B cell (primary cell): Measurements from ENCODE around the gene ZNF438. TPM values are rescaled to one million over a fixed set of nuclear protein-coding genes. Genes with fewer than 3 reads are reported as not detected.
"Not testable (repeated sequence)": the region's sequence is repeated elsewhere in the genome, so short reads cannot be mapped to it uniquely, and the experiment has no call there.

Experiments used
- ATAC-seq: fragments of 200-7000 bp; cut with Tn5 transposase; one replicate; pipeline ENCODE4 v1.10.0; 2021; ENCODE audit warnings: low read depth, mild to moderate bottlenecking, moderate number of reproducible peaks, moderate library complexity
- CTCF ChIA-PET: fragments of 350-600 bp; sonication (Branson Sonifier 250); formaldehyde crosslinking; loops from one replicate; lab custom pipeline; 2021; ENCODE audit warnings: antibody characterized with exemption, inconsistent platforms; lab: Charles Lee
- POLR2A ChIA-PET: fragments of 350-600 bp; sonication (Branson Sonifier 250); formaldehyde crosslinking; loops from one replicate; lab custom pipeline; 2021; ENCODE audit warnings: antibody characterized with exemption; lab: Charles Lee
- DNase-seq: peaks from one replicate; pipeline ENCODE4 v3.0.0; 2013
- H2AFZ ChIP-seq: 2 replicates; pipeline ENCODE4 v1.6.1; 2012; ENCODE audit warnings: mild to moderate bottlenecking, low read depth, low read length; ENCODE audit not compliant: insufficient read depth, poor library complexity, severe bottlenecking
- H3K27ac ChIP-seq, 2 donors: 1 replicate in 1 of 2; 2 replicates in 1 of 2; pipeline ENCODE4 v1.5.1; 2012 to 2013; ENCODE audit warnings: low read length in 2 of 2, mild to moderate bottlenecking in 2 of 2, moderate library complexity in 1 of 2
- H3K27me3 ChIP-seq, 4 experiments: fragments of 200-600 bp in 1 of 4; sonication (generic) in 1 of 4; replicated peaks in 1 of 4; 1 replicate in 2 of 4; 2 replicates in 2 of 4; pipeline versions ENCODE4 v1.6.1 to v1.7.0; 2013 to 2016; ENCODE audit warnings: low read length in 3 of 4, mild to moderate bottlenecking in 2 of 4, mixed read lengths in 1 of 4, moderate library complexity in 1 of 4; ENCODE audit not compliant: insufficient read depth in 4 of 4, control insufficient read depth in 3 of 4; ENCODE audit errors: control extremely low read depth in 1 of 4
- H3K36me3 ChIP-seq, 2 experiments: replicated peaks in 1 of 2; 1 replicate in 1 of 2; 2 replicates in 1 of 2; pipeline versions ENCODE4 v1.6.1 to v1.7.1; 2013; ENCODE audit warnings: low read length in 1 of 2; ENCODE audit not compliant: insufficient read depth in 2 of 2, control insufficient read depth in 1 of 2; ENCODE audit errors: control extremely low read depth in 1 of 2, extremely low read depth in 1 of 2
- H3K4me1 ChIP-seq, 2 donors: fragments of 200-600 bp in 1 of 2; sonication (generic) in 1 of 2; 1 replicate in 1 of 2; 2 replicates in 1 of 2; pipeline versions ENCODE4 v1.5.1 to v1.6.1; 2013 to 2017; ENCODE audit warnings: low read length in 2 of 2; ENCODE audit not compliant: control insufficient read depth in 2 of 2, insufficient read depth in 2 of 2
- H3K4me2 ChIP-seq: replicated peaks from 2 replicates; pipeline ENCODE3; 2012; ENCODE audit warnings: mild to moderate bottlenecking, low read depth, low read length; ENCODE audit not compliant: poor library complexity, severe bottlenecking
- H3K4me3 ChIP-seq, 5 experiments: fragments of 200-600 bp in 1 of 5; sonication (generic) in 1 of 5; 1 replicate in 3 of 5; 2 replicates in 2 of 5; pipeline versions ENCODE4 v1.5.1 to v1.7.0; 2011 to 2016; ENCODE audit warnings: low read length in 4 of 5, mild to moderate bottlenecking in 4 of 5, low read depth in 2 of 5, control low read depth in 1 of 5, moderate library complexity in 1 of 5; ENCODE audit not compliant: insufficient read depth in 1 of 5; ENCODE audit errors: control extremely low read depth in 1 of 5, extremely low read depth in 1 of 5
- H3K79me2 ChIP-seq: fragments of 200-600 bp; sonication (generic); one replicate; pipeline ENCODE4 v1.6.0; 2016; ENCODE audit warnings: low read length; ENCODE audit not compliant: control insufficient read depth, insufficient read depth
- H3K9ac ChIP-seq: fragments of 200-600 bp; sonication (generic); 2 replicates; pipeline ENCODE4 v1.6.1; 2017; ENCODE audit warnings: mild to moderate bottlenecking, low read length, moderate library complexity
- H3K9me3 ChIP-seq, 3 donors: one replicate each; pipeline versions ENCODE4 v1.6.1 to v1.7.1; 2013; ENCODE audit warnings: low read length in 2 of 3; ENCODE audit not compliant: control insufficient read depth in 2 of 3, insufficient read depth in 1 of 3; ENCODE audit errors: control extremely low read depth in 1 of 3
- H4K20me1 ChIP-seq: 2 replicates; pipeline ENCODE4 v1.6.0; 2012; ENCODE audit warnings: mild to moderate bottlenecking, low read length; ENCODE audit not compliant: insufficient read depth, control insufficient read depth, poor library complexity, severe bottlenecking
- H3K27ac Mint-ChIP-seq: one replicate; pipeline ENCODE4 v1.8.0; 2021; ENCODE audit warnings: mixed read lengths
- H3K27me3 Mint-ChIP-seq: one replicate; pipeline ENCODE4 v1.8.0; 2021; ENCODE audit warnings: mixed read lengths
- H3K4me1 Mint-ChIP-seq: one replicate; pipeline ENCODE4 v1.8.0; 2021; ENCODE audit warnings: mixed read lengths
- H3K4me3 Mint-ChIP-seq: one replicate; pipeline ENCODE4 v1.8.0; 2021; ENCODE audit warnings: mixed read lengths
- H3K9me3 Mint-ChIP-seq: one replicate; pipeline ENCODE4 v1.8.0; 2022; ENCODE audit warnings: mixed read lengths; ENCODE audit not compliant: insufficient read depth
- EZH2 ChIP-seq: IDR thresholded peaks from 2 replicates; pipeline ENCODE4 v1.6.1; 2012; ENCODE audit warnings: borderline replicate concordance, low read depth, mild to moderate bottlenecking, moderate library complexity, low read length; ENCODE audit not compliant: insufficient read depth, poor library complexity, severe bottlenecking
- WGBS: methylation state at CpG from one replicate; pipeline ENCODE4 v1.1.5; 2013; ENCODE audit warnings: missing lambda C conversion rate; ENCODE audit not compliant: insufficient coverage; 5-methylcytosine and 5-hydroxymethylcytosine counted together
- intact Hi-C: fragments of 100-400 bp; cut with micrococcal nuclease; formaldehyde crosslinking; loops from one replicate; pipeline ENCODE4 v1.10.0; 2022
- polyA plus RNA-seq: library from polyadenylated mRNA; depleted of rRNA; stranded (reverse); fragments of >200 nt; gene quantifications from 2 replicates; pipeline ENCODE4 v1.2.3, GENCODE V29; 2012
- total RNA-seq, 2 donors: library from RNA; stranded (reverse); fragments of 120-200 nt in 1 of 2; gene quantifications; 1 replicate in 1 of 2; 2 replicates in 1 of 2; pipeline versions ENCODE4 v1.2.3 to v1.2.4, GENCODE V29; 2013 to 2022
- TF ChIP-seq, protein P1 (sequence below): fragments of 200-600 bp; IDR thresholded peaks from one replicate; pipeline ENCODE4 v1.8.0; 2022; ENCODE audit warnings: antibody characterized with exemption, mild to moderate bottlenecking

ZNF438 gene
- total and polyA plus RNA-seq, 2 donors (not counting 1 experiment from before 2014, with no cell fraction given) = 2.0 to 3.7 TPM

DNA sequence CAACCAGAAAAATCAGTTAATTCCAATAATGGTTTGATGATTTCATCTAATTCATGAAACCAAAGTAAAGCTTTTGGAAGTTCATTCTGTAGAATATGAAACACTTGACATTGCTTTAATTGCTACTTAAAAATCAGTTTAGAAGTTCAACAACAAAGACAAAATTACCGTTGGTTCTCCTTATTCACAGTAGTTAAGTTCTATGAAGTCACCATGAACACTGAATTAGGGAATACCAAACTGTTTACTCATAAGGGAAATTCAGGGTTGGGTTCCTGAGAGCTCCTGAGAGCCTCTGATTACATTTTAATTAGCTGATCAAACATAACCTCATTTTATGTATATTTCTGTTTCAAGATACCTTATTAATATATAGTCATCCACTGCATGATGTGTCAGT is 46.2 kb downstream of the ZNF438 start:
- Mint-ChIP-seq H3K4me3 (no peak overlapping the region), H3K27me3 (no peaks in the 10 kb centered on the region), H3K9me3 (peaks cover 7% of the 10 kb centered on the region), H3K4me1 (peaks cover 8% of the 10 kb centered on the region), H3K27ac (no peak overlapping the region)
- WGBS = no CpG with 5 or more reads among the region's 1 CpG
- ChIA-PET POLR2A (no interaction called here), CTCF (no interaction called here)
- TF ChIP-seq EZH2 = no peak
- TF ChIP-seq, protein P1, sequence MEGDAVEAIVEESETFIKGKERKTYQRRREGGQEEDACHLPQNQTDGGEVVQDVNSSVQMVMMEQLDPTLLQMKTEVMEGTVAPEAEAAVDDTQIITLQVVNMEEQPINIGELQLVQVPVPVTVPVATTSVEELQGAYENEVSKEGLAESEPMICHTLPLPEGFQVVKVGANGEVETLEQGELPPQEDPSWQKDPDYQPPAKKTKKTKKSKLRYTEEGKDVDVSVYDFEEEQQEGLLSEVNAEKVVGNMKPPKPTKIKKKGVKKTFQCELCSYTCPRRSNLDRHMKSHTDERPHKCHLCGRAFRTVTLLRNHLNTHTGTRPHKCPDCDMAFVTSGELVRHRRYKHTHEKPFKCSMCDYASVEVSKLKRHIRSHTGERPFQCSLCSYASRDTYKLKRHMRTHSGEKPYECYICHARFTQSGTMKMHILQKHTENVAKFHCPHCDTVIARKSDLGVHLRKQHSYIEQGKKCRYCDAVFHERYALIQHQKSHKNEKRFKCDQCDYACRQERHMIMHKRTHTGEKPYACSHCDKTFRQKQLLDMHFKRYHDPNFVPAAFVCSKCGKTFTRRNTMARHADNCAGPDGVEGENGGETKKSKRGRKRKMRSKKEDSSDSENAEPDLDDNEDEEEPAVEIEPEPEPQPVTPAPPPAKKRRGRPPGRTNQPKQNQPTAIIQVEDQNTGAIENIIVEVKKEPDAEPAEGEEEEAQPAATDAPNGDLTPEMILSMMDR = no peak
- Histone ChIP-seq H3K9me3 (peaks cover 19 to 41% (median 21%) of the 10 kb centered on the region in 3 donors), H3K27me3 (no peaks in the 10 kb centered on the region), H3K36me3 (peaks cover 0 to 1% of the 10 kb centered on the region in 2 experiments), H3K79me2 (no peaks in the 10 kb centered on the region), H3K4me2 (no peak overlapping the region), H4K20me1 (no peaks in the 10 kb centered on the region), H2AFZ (no peak overlapping the region), H3K4me3 (no peak overlapping the region), H3K9ac (no peak overlapping the region), H3K27ac (no peak overlapping the region), H3K4me1 (peaks cover 6 to 15% of the 10 kb centered on the region in 2 donors)
- ATAC-seq (no peak), DNase-seq (no peak)
- intact Hi-C loops = no loop called here

DNA sequence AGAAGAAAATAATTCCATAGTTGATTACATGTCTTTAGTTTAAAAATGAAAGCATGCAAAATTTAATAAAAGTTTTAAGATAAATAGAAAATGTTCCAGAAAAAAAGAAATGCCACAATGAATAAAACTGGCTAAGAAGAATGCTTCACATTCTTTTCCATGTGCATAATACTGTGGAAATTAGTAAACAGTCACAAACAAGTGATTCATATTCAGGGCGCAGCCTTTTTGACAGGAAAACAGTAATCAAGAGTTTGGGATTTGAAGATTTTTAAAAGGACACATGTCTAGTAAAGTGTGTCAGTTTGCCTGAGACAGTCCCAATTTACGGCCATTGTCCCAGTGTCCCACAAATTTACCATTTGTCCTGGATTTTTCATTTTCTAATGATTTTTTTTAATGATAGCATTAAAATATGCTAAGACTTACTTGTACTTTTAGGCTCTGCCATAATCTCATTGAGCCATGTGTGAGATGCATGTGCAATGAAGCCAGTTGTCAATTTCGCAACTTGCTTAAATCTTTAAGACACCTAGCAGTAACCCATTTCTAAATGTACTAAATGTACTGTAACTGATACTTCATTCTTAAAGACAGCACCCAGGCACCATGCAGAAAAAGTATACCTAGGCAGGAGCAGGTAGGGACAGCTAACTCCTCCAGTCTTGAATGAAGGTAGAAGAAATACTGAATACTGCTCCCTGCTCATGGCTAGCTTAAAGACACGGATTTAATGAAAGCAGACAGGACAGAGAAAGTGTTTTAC is 46.9 kb downstream of the ZNF438 start:
- H3K4me3 ChIP-seq = no peak overlapping the region
- ChIA-PET POLR2A (no interaction called here), CTCF (no interaction called here)
- Mint-ChIP-seq H3K27ac (no peak overlapping the region), H3K27me3 (no peaks in the 10 kb centered on the region), H3K4me1 (peaks cover 8% of the 10 kb centered on the region), H3K9me3 (peaks cover 7% of the 10 kb centered on the region), H3K4me3 (no peak overlapping the region)
- H3K36me3 ChIP-seq = peaks cover 0 to 1% of the 10 kb centered on the region in 2 experiments
- H3K27ac ChIP-seq = no peak overlapping the region
- H4K20me1 ChIP-seq = no peaks in the 10 kb centered on the region
- intact Hi-C loops = no loop called here
- WGBS = no CpG with 5 or more reads among the region's 4 CpGs
- no peaks in the 10 kb centered on the region for H3K79me2 ChIP-seq
- no peak overlapping the region for H2AFZ ChIP-seq
- TF ChIP-seq, protein P1 = no peak
- no peak for TF ChIP-seq EZH2
- DNase-seq (no peak), ATAC-seq (no peak)
- H3K4me2 ChIP-seq = no peak overlapping the region
- H3K4me1 ChIP-seq = peaks cover 6 to 15% of the 10 kb centered on the region in 2 donors
- no peaks in the 10 kb centered on the region for H3K27me3 ChIP-seq
- peaks cover 20 to 42% (median 21%) of the 10 kb centered on the region in 3 donors for H3K9me3 ChIP-seq
- no peak overlapping the region for H3K9ac ChIP-seq

DNA sequence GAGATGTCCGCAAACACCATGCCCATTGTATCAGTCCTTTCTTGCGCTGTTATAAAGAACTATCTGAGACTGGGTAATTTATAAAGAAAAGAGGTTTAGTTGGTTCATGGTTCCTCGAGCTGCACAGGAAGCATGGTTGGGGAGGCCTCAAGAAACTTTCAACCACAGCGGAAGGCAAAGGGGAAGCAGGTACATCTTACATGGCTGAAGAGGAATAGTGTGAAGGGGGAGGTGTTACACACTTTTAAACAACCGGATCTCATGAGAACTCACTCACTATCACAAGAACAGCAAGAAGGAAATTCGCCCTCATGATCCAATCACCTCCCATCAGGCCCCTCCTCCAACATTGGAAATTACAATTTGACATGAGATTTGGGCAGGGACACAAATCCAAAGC is 48.5 kb downstream of the ZNF438 start:
- peak overlapping the region; percentile 56 for H3K4me2 ChIP-seq
- peak overlapping the region; percentile 66 for H3K27ac Mint-ChIP-seq
- POLR2A ChIA-PET, H3K36me3 ChIP-seq, H3K4me1 Mint-ChIP-seq, H2AFZ ChIP-seq, H3K9me3 Mint-ChIP-seq, CTCF ChIA-PET, H3K27me3 Mint-ChIP-seq, H4K20me1 ChIP-seq, H3K9ac ChIP-seq, H3K4me3 ChIP-seq, H3K79me2 ChIP-seq, H3K27me3 ChIP-seq, intact Hi-C loops: not testable (repeated sequence)
- H3K27ac ChIP-seq = peak overlapping the region; percentile 33 to 57
- DNase-seq (peak; percentile 65), ATAC-seq (peak; percentile 24)
- 50% methylated on average over 2 of the region's 6 CpGs for WGBS
- H3K4me3 Mint-ChIP-seq = peak overlapping the region; percentile 57
- H3K9me3 ChIP-seq = peaks cover 21 to 42% (median 23%) of the 10 kb centered on the region in 3 donors
- H3K4me1 ChIP-seq = peaks cover 6 to 15% of the 10 kb centered on the region in 2 donors
